Right renal cortex interstitium (tissue), 3 donors: ENCODE data around the gene POU2F1. TPM values are rescaled to one million over a fixed set of nuclear protein-coding genes. Genes with fewer than 3 reads are reported as not detected.

Experiments used
- DNase-seq, 3 donors: peaks; one replicate each; pipeline ENCODE4 v3.0.0-alpha.2; 2013; ENCODE audit warnings: low read depth in 3 of 3, low spot score in 2 of 3
- polyA plus RNA-seq, 3 donors: library from polyadenylated mRNA; unstranded; fragments of 120-200 nt; gene quantifications; one replicate each; pipeline ENCODE4 v1.2.1, GENCODE V29; 2013; ENCODE audit not compliant: insufficient read length in 3 of 3

Gene POU2F1
- 10 to 100 TPM; 13.7 to 15.3 (median 14.6) TPM for polyA plus RNA-seq

- DNase-seq = peak; percentile 98 to 99 (median 99)
Measured at GRCh38 chr1:167220537-167221125, at the start of gene POU2F1. POU2F1 (plus strand) TSS chr1:167220886; CDS start chr1:167220898, 12 bp downstream.

DNA sequence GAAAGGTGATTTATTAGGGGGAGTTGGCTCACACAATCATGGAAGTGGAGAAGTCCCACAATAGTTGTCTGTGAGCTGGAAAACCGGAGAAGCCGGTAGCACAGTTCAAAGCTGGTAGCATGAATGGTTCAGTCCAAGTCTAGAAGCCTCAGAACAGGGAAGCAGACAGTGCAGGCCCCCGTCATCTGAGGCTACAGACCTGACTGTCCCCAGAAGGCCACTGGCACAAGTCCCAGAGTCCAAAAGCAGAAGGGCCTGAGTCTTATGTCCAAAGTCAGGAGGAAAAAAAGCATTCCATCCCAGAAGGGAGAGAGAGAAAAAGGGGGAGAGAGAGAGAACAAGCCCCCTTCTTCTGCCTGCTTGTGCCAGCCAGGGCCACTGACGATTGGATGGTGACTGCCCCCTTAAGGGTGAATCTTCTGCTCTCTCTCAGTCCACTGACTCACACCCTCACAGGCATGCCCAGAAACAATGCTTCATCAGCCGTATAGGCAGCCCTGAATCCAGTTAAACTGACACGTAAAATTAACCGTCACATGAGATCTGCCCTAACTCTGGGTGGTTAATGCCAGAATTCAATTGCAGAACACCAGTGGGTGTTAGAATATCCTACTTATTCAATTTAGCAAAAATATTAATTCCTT is 49.3 kb upstream of the POU2F1 start:
- no peak for DNase-seq

DNA sequence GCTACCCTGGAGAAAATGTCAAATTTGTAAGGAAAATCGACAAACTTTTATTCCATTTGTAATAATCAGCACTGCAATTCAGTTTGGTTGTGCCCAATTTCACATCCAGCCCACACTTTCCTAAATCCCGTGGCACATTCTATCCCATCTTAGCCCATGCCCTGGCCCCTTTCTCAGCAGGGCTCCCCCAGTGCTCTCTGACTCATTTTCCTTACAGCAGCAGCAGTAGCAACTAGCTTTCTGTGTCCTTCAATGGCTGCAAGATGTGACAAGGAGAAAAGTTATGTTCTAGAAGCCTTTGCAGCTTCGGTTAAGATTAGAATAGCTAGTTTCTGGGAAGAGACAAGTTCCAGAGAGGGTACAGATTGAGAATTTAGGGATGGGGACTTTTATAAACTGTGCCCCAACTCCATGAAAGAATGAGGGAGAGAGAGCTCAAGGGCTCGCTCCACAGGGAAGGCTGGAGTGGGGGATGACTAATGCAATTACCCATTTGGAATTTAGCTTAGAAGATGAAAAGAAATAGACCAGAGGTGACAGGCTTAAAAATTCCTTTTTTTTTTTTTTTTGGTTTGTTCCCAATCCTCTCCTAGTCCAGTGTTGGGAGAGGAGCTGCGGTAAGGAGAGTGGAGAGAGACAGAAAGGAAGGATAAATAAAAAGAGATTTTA is 47.0 kb upstream of the POU2F1 start:
- DNase-seq = no peak

- no peak for DNase-seq
Measured at GRCh38 chr1:167175901-167176300, 44.8 kb upstream of the POU2F1 start.

GRCh38 chr1:167178831-167179230 is 41.9 kb upstream of the POU2F1 start:
- no peak for DNase-seq

GRCh38 chr1:167182571-167183320 is 37.9 kb upstream of the POU2F1 start:
- no peak for DNase-seq

DNA sequence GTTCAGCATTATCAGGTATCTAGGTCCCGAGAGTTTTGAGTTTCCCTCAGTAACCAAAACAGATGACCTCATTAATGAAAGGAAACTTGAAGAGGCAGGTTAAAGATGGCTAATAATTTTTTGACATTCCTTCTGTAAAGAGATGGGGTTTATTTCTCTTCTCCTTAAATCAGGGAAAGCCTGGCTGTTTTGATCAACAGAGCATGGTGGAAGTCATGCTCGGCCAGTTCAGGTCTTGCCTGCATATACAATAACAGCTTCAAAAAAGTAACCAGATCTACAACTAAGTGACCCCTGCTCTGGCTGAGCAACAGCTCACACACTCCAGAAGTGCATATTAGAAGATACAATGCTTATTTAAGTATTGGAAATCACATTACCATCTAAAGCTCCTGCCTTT is 36.6 kb upstream of the POU2F1 start:
- peak in 2 of 3 donors; percentile 14 to 58 for DNase-seq

DNA sequence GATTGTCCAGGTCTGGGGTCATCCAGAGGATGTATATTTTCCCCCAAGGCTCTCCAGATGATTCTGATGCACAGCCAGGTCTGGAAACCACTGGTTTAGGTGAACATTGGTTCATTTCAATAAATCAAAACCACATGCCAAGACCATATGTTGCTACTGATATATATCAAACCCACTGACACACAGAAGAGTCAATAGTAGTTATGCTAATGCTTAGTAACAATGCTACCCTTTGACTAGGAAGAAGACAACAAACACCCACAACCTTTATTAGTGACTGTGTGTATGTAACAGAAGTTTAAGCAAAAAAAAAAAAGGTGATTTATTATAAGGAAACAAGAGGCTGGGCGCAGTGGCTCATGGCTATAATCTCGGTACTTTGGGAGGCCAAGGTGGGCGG is 35.6 kb upstream of the POU2F1 start:
- DNase-seq = no peak

GRCh38 chr1:167185974-167186657 is 34.6 kb upstream of the POU2F1 start:
- no peak for DNase-seq

GRCh38 chr1:167186771-167187170 is 33.9 kb upstream of the POU2F1 start:
- no peak for DNase-seq

DNA sequence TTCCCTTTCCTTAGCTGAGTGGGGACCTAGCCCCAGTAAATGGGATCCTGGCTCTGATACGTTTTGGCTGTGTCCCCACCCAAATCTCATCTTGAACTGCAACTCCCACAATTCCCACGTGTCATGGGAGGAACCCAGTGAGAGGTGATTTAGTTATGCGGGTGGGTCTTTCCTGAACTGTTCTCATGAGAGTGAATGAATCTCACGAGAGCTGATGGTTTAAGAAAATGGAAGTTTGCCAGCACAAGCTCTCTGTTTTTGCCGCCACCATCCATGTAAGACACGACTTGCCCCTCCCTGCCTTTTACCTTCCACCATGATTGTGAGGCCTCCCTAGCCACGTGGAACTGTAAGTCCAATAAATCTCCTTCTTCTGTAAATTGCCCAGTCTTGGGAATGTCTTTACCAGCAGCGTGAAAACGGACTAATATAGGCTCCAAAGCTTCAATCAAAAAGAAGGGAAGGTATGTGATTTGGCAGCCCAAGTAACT is 29.9 kb upstream of the POU2F1 start:
- no peak for DNase-seq

GRCh38 chr1:167191958-167192357 is 28.7 kb upstream of the POU2F1 start:
- no peak for DNase-seq

DNA sequence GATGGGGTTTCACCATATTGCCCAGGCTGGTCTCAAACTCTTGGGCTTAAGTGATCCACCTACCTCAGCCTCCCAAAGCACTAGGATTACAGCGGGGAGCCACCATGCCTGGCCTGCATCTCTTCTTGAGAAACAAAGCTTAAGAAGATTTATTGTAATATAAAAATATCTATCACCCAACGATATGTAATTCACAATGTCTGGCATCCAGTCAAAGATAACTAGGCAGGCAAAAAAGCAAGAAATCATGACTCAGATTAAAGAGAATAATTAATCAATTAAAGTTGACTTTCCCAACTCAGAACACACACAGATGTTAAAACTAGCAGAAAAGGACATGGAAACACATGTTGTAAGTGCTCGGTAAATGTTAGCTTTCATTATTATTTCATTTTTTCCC is 26.5 kb upstream of the POU2F1 start:
- DNase-seq = no peak

- no peak for DNase-seq
Measured at GRCh38 chr1:167196166-167196565, 24.5 kb upstream of the POU2F1 start.

DNA sequence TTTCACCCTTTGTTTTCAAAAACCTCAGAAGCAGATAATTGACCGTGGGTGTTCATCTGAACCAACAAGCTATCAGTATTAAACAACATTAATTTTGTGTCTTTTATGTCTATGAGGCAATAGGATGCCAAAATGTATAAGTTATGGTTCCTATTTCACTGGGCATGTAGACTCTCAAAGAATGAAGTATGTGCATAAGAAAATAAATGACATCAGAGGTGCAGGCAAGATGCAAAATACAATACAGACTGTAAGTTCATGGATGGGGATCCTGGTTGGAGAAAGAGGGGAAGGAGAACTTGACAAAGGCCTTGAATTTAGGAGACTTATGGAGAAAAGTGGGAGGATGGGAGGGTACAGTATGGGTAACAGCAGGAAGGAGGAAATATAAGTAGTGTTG is 23.4 kb upstream of the POU2F1 start:
- DNase-seq = no peak

DNA sequence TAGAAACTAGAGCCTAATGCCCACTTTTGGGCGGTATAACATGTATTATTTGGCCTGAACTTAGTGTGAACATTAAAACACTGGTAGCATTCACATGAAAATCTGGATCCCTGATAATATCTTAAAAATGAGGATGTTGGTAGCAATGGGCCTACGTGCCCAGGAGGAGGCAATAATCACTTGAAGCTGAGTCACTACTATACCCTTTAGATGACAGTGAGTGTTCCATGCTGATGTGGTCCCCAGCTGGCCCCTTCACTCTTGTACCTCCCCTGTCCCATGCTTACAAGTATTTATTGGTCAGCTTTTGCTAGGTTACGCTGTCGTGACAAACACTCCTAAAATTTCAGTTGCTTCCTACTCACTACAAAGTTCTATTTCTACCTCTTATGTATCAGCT is 23.0 kb upstream of the POU2F1 start:
- DNase-seq = no peak

DNA sequence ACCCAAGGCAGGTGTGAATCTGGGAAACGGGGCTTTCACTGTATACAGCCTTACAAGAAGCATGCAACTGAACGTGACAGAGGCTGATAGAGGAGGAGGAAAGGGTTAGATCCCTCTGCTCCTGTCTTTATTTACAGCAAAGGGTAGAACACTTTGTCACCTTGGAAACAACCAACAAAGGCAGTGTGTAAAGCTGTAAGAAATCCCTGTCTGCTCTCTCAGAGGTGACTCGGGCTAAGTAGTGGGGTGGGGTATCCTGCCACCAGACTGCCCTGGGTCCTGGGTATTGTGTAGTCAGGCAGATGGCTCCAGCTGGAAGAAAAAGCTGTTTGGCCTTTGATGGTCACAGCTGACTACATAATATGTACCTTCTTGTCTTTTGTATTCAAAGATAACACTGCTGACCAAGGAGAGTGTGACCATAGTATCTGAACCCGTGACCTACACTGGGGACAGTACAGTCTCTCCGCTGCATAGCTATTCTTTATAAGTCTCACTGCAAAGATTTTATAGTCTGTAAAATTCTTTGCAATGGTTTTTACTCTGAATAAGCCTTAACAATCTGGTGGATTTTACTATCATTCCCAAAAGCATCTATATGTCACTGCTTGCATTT is 22.1 kb upstream of the POU2F1 start:
- DNase-seq = no peak

GRCh38 chr1:167199656-167200055 is 21.0 kb upstream of the POU2F1 start:
- no peak for DNase-seq

GRCh38 chr1:167200272-167200671 is 20.4 kb upstream of the POU2F1 start:
- no peak for DNase-seq

DNA sequence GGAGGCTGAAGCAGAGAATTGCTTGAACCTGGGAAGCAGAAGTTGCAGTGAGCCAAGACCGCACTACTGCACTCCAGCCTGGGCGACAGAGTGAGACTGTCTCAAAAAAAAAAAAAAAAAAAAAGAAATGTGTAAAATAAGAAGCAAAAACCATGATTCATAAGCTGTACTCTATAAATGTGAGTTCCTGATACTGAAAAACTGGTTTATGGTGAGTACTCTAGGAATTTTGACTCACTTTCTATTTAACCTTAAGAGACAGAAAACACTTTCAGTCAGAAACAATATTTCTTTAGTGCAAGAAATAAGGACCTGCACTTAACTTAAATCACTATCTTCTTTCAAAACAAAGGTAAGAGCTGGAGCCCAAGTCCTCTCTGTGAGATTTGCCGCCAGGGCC is 19.9 kb upstream of the POU2F1 start:
- DNase-seq = no peak
